K562 (cell line): ENCODE data around the gene GMPR2. TPM values are rescaled to one million over a fixed set of nuclear protein-coding genes. Genes with fewer than 3 reads are reported as not detected.

Experiments used
- CTBP1 ChIP-seq: fragments of 450-650 bp; IDR thresholded peaks from 2 replicates; pipeline ENCODE4 v1.6.1; 2016; ENCODE audit warnings: borderline replicate concordance
- E2F3 ChIP-seq: fragments of 250-450 bp; sonication (Bioruptor Pico); IDR thresholded peaks from 2 replicates; pipeline ENCODE4 v1.4.0; 2020; ENCODE audit warnings: mild to moderate bottlenecking
- EHMT2 ChIP-seq: fragments of 450-650 bp; IDR thresholded peaks from 2 replicates; pipeline ENCODE4 v1.6.1; 2018; ENCODE audit warnings: antibody characterized with exemption
- FOXK2 ChIP-seq, 2 experiments: fragments of 450-650 bp; IDR thresholded peaks in 1 of 2; conservative IDR thresholded peaks in 1 of 2; 2 replicates each; pipeline ENCODE4 v1.6.1; 2016; ENCODE audit warnings: low read depth in 2 of 2, mild to moderate bottlenecking in 1 of 2
- GTF2E2 ChIP-seq: fragments of 200-800 bp; sonication (Bioruptor generic); IDR thresholded peaks from 2 replicates; pipeline ENCODE4 v1.6.1; 2016; ENCODE audit warnings: missing genetic modification characterization, missing compliant biosample characterization
- HNRNPL ChIP-seq: fragments of 200-400 bp; formaldehyde crosslinking; IDR thresholded peaks from 2 replicates; pipeline ENCODE4 v1.6.1; 2017; ENCODE audit warnings: low read depth, mild to moderate bottlenecking, low read length
- MXI1 ChIP-seq: IDR thresholded peaks from 2 replicates; pipeline ENCODE4 v1.6.1; 2011; ENCODE audit warnings: low read depth, mild to moderate bottlenecking, improper control_type of control experiment, low read length
- RHOXF2B ChIP-seq: fragments of 250-450 bp; sonication (Bioruptor Pico); conservative IDR thresholded peaks from 2 replicates; pipeline ENCODE4 v1.5.1; 2021
- SAFB ChIP-seq: fragments of 200-400 bp; formaldehyde crosslinking; IDR thresholded peaks from 2 replicates; pipeline ENCODE4 v1.6.1; 2017; ENCODE audit warnings: low read depth, low read length, borderline replicate concordance
- SETDB1 ChIP-seq: IDR thresholded peaks from one replicate; pipeline ENCODE4 v1.6.1; 2012; ENCODE audit warnings: low read length, control low read depth, inconsistent platforms
- SIX5 ChIP-seq, 2 experiments: IDR thresholded peaks; 2 replicates each; pipeline ENCODE4 v1.6.1; 2011; ENCODE audit warnings: low read length in 2 of 2, borderline replicate concordance in 1 of 2, low read depth in 1 of 2, mild to moderate bottlenecking in 1 of 2, moderate library complexity in 1 of 2; ENCODE audit not compliant: insufficient read depth in 1 of 2
- SRSF1 ChIP-seq: fragments of 200-400 bp; formaldehyde crosslinking; IDR thresholded peaks from 2 replicates; pipeline ENCODE4 v1.6.1; 2017; ENCODE audit warnings: mild to moderate bottlenecking, low read depth, low read length, moderate library complexity
- STAT5B ChIP-seq: fragments of 250-450 bp; sonication (Bioruptor Pico); IDR thresholded peaks from 2 replicates; pipeline ENCODE4 v1.8.0; 2021; ENCODE audit warnings: mild to moderate bottlenecking, inconsistent platforms
- TAF15 ChIP-seq: fragments of 200-400 bp; formaldehyde crosslinking; IDR thresholded peaks from 2 replicates; pipeline ENCODE4 v1.6.1; 2017; ENCODE audit warnings: mild to moderate bottlenecking, low read depth, low read length, moderate library complexity
- TEAD4 ChIP-seq, 2 experiments: sonication (generic) in 1 of 2; formaldehyde crosslinking in 1 of 2; IDR thresholded peaks; 2 replicates each; pipeline versions ENCODE4 v1.6.1 to v1.8.0; 2012 to 2022; ENCODE audit warnings: borderline replicate concordance in 1 of 2, inconsistent platforms in 1 of 2, low read length in 1 of 2, mild to moderate bottlenecking in 1 of 2, missing genetic modification reagents in 1 of 2
- WHSC1 ChIP-seq: IDR thresholded peaks from one replicate; pipeline ENCODE4 v1.6.1; 2012; ENCODE audit warnings: low read length, control low read depth, inconsistent platforms
- ZBTB8A ChIP-seq: fragments of 450-650 bp; IDR thresholded peaks from 2 replicates; pipeline ENCODE4 v1.6.1; 2018; ENCODE audit warnings: mild to moderate bottlenecking, moderate library complexity; ENCODE audit not compliant: partially characterized antibody
- ZFP30 ChIP-seq: fragments of 250-450 bp; sonication (Bioruptor Pico); IDR thresholded peaks from 2 replicates; pipeline ENCODE4 v1.8.0; 2022; ENCODE audit warnings: moderate library complexity, mild to moderate bottlenecking, inconsistent platforms, borderline replicate concordance
- ZFPM2 ChIP-seq: fragments of 250-450 bp; sonication (Bioruptor Pico); IDR thresholded peaks from 2 replicates; pipeline ENCODE4 v1.5.1; 2022; ENCODE audit warnings: mild to moderate bottlenecking
- polyA plus RNA-seq, 8 experiments: library from polyadenylated mRNA; depleted of rRNA in 4 of 8; stranded (reverse) in 5 of 8; unstranded in 3 of 8; fragments of >200 nt; fragmentation: Nextera tagmentation in 2 of 8; fragmentation: Illumina TruSeq in 1 of 8; extraction: Ambion mirVana in 2 of 8; extraction: Trizol in 1 of 8; gene quantifications; 2 replicates each; pipeline versions ENCODE4 v1.2.1 to v1.2.3, GENCODE V29; 2011 to 2014; ENCODE audit warnings: inconsistent platforms in 1 of 8, missing spikeins in 1 of 8
- total RNA-seq, 7 experiments: library from RNA; depleted of rRNA in 6 of 7; stranded (reverse); fragments of >200 nt in 6 of 7; fragmentation: Illumina TruSeq in 2 of 7; extraction: Trizol in 2 of 7; gene quantifications; 2 replicates each; pipeline versions ENCODE4 v1.2.1 to v1.2.3, GENCODE V29; 2011 to 2021; ENCODE audit warnings: low replicate concordance in 1 of 7
- TF ChIP-seq, protein P1 (sequence below): fragments of 250-450 bp; sonication (Bioruptor Pico); IDR thresholded peaks from 2 replicates; pipeline ENCODE4 v1.8.0; 2021; ENCODE audit warnings: moderate library complexity, mild to moderate bottlenecking, inconsistent platforms
- TF ChIP-seq, protein P2 (sequence below): sonication (generic); formaldehyde crosslinking; IDR thresholded peaks from 2 replicates; pipeline ENCODE4 v1.8.0; 2023; ENCODE audit warnings: mild to moderate bottlenecking, missing genetic modification reagents
- TF ChIP-seq, protein P3 (sequence below), 2 experiments: fragments of 450-650 bp; IDR thresholded peaks; 2 replicates each; pipeline ENCODE4 v1.6.1; 2018; ENCODE audit warnings: mild to moderate bottlenecking in 2 of 2, low read depth in 1 of 2; ENCODE audit not compliant: partially characterized antibody in 2 of 2
- TF ChIP-seq, protein P4 (sequence below): fragments of 250-450 bp; sonication (Bioruptor Pico); IDR thresholded peaks from 2 replicates; pipeline ENCODE4 v1.5.0; 2021

GMPR2 gene
- total and polyA plus RNA-seq, 9 of the 15 experiments (the other 6 are each of a cell fraction or from before 2014, with no cell fraction given), result 26.4 to 67.4 (median 36.3) TPM

DNA sequence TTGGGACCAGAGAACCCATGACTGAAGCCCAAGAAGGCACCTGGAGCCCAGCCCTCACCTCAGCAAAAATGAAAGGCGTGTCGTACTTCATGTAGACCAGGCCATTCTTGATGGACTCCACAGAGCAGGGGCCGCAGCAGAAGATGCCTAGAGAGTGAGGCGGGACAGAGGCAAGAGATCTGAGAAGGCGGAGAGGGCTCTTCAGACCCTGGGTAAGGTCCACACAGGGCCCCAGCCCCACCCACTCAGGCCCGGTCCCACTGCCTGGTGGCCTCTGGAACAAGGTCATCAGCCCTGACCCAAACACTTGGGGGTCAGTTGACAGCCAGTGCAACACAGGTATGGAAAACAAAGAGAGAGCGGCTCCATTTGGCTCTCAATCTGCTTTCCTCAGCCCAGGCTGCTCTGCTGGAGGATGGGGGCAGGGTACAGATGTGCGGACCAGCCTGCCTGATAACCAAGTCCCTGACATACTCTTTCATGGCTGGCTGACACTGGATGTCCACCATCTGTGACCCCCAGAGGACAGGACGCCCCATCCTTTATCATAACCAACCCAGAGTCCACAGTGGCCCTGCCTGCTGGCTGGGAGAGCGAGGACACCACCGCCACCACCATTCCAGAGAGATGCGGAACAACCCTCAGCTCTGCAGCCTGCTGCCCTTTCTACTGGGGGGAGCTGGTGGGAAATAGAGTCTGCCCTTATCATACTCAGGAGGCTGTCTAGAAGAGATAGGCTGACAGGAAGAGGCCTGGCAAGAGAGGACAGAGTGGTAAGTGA is 23.4 kb downstream of the GMPR2 start (continued):
- TF ChIP-seq SIX5 (IDR thresholded peaks at IDR 0.05; ENCODE audit: borderline replicate concordance in 1 of 2, insufficient read depth in 1 of 2, low read depth in 1 of 2, low read length in 2 of 2), result no peak
- TF ChIP-seq, protein P1, sequence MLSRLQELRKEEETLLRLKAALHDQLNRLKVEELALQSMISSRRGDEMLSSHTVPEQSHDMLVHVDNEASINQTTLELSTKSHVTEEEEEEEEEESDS, result no peak
- no peak for TF ChIP-seq ZFPM2 (CRISPR knock-in tag)
- no peak for TF ChIP-seq MXI1
- no peak for TF ChIP-seq HNRNPL
- TF ChIP-seq ZFP30 (CRISPR knock-in tag), result no peak
- no peak for TF ChIP-seq GTF2E2 (tag)
- no peak for TF ChIP-seq SRSF1
- TF ChIP-seq TEAD4 (IDR thresholded peaks at IDR 0.05; ENCODE audit: low read length), result peak; percentile 94
- TF ChIP-seq TEAD4 (CRISPR knock-in tag; IDR thresholded peaks at IDR 0.05; ENCODE audit: borderline replicate concordance), result no peak
- no peak for TF ChIP-seq EHMT2
- TF ChIP-seq, protein P2, sequence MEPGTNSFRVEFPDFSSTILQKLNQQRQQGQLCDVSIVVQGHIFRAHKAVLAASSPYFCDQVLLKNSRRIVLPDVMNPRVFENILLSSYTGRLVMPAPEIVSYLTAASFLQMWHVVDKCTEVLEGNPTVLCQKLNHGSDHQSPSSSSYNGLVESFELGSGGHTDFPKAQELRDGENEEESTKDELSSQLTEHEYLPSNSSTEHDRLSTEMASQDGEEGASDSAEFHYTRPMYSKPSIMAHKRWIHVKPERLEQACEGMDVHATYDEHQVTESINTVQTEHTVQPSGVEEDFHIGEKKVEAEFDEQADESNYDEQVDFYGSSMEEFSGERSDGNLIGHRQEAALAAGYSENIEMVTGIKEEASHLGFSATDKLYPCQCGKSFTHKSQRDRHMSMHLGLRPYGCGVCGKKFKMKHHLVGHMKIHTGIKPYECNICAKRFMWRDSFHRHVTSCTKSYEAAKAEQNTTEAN (CRISPR knock-in tag), result no peak
- no peak for TF ChIP-seq SAFB
- TF ChIP-seq, protein P3, sequence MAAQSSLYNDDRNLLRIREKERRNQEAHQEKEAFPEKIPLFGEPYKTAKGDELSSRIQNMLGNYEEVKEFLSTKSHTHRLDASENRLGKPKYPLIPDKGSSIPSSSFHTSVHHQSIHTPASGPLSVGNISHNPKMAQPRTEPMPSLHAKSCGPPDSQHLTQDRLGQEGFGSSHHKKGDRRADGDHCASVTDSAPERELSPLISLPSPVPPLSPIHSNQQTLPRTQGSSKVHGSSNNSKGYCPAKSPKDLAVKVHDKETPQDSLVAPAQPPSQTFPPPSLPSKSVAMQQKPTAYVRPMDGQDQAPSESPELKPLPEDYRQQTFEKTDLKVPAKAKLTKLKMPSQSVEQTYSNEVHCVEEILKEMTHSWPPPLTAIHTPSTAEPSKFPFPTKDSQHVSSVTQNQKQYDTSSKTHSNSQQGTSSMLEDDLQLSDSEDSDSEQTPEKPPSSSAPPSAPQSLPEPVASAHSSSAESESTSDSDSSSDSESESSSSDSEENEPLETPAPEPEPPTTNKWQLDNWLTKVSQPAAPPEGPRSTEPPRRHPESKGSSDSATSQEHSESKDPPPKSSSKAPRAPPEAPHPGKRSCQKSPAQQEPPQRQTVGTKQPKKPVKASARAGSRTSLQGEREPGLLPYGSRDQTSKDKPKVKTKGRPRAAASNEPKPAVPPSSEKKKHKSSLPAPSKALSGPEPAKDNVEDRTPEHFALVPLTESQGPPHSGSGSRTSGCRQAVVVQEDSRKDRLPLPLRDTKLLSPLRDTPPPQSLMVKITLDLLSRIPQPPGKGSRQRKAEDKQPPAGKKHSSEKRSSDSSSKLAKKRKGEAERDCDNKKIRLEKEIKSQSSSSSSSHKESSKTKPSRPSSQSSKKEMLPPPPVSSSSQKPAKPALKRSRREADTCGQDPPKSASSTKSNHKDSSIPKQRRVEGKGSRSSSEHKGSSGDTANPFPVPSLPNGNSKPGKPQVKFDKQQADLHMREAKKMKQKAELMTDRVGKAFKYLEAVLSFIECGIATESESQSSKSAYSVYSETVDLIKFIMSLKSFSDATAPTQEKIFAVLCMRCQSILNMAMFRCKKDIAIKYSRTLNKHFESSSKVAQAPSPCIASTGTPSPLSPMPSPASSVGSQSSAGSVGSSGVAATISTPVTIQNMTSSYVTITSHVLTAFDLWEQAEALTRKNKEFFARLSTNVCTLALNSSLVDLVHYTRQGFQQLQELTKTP (IDR thresholded peaks at IDR 0.05; ENCODE audit: low read depth in 1 of 2, partially characterized antibody in 2 of 2), result no peak
- no peak for TF ChIP-seq ZBTB8A
- TF ChIP-seq WHSC1, result no peak
- TF ChIP-seq TAF15, result no peak
- peak; percentile 86 for TF ChIP-seq CTBP1
- TF ChIP-seq, protein P4, sequence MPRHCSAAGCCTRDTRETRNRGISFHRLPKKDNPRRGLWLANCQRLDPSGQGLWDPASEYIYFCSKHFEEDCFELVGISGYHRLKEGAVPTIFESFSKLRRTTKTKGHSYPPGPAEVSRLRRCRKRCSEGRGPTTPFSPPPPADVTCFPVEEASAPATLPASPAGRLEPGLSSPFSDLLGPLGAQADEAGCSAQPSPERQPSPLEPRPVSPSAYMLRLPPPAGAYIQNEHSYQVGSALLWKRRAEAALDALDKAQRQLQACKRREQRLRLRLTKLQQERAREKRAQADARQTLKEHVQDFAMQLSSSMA (CRISPR knock-in tag), result no peak
- TF ChIP-seq RHOXF2B, result no peak
- no peak for TF ChIP-seq E2F3 (CRISPR knock-in tag)
- TF ChIP-seq STAT5B, result no peak
- TF ChIP-seq SETDB1, result no peak
- 0 out of 4 replicates have a peak, but pooled peaks of 1 of the 2 experiments have one; percentile 18 for TF ChIP-seq FOXK2 (conservative IDR thresholded peaks at IDR 0.05 in 1 of 2, IDR thresholded peaks at IDR 0.05 in 1 of 2; ENCODE audit: low read depth in 2 of 2)
